Measurements from ENCODE around the gene NT5C3B. TPM values are rescaled to one million over a fixed set of nuclear protein-coding genes. Genes with fewer than 3 reads are reported as not detected.

NT5C3B gene
- total RNA-seq, 1 experiment from 2014 or later: 48.8 TPM

DNA sequence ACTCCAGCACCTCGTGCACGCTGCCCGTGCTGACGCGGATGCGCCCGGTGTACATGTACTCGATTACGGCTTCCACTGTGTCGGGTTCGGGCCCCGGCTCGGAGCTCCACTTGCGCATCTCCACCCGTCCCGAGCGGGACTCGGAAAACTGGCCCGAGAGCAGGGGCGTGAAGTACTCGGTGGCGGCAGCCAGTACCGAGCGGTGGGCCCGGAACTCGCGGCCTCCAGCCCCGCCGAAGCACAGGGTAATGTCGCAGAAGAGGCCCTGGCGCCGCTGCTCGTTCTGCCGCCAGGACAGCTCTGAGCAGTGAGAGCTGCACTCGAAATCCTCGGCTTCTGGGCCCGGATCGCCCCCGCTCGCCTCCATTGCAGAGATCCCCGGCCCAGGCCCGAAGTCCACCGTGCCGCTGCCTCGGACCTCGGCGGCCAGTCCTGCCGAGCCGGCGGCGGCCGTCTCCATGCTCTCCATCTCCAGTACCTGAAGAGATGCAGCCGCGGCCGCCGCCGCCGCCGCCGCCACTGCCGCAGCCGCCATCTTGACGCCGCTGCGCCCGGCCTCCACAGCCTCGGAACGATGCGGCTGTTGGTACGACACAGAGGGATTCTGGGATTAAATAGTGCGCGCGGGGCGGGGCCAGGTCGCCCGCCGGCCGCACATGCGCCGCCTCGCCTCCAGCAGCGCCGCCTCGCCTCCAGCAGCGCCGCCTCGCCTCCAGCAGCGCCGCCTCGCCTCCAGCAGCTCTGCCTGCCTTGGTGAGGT, 29.0 kb upstream of the NT5C3B start, which contains the start of gene KLHL11:
KLHL11 (minus strand) TSS at position 588 of the 760 bp plus-strand sequence; CDS start at position 535, 53 bp downstream.
- no TSS peak for BruUV-seq (replicated peaks)
- Histone ChIP-seq H3K36me3 (ENCODE audit: low read depth) (peaks cover 4% of the 10 kb centered on the region), H3K9me2 (ENCODE audit: insufficient read depth) (no peaks in the 10 kb centered on the region), H3K79me2 (ENCODE audit: low read depth) (peaks cover 51% of the 10 kb centered on the region), H2AFZ (peak within 1 kb of the TSS; percentile 98), H3K9me3 (ENCODE audit: insufficient read depth, low read depth) (no peaks in the 10 kb centered on the region), H3K27me3 (ENCODE audit: insufficient read depth, low read depth) (no peaks in the 10 kb centered on the region), H3K4me2 (peak within 1 kb of the TSS; percentile 98), H3F3A (ENCODE audit: insufficient read depth, low read depth) (peaks cover 31% of the 10 kb centered on the region; the same call in 1 of the 2 replicates), H3K4me3 (peak within 1 kb of the TSS; percentile 87), H4K20me1 (ENCODE audit: insufficient read depth) (peaks cover 29% of the 10 kb centered on the region), H3K27ac (peak within 1 kb of the TSS; percentile 44), H3K4me1 (replicated peaks; ENCODE audit: insufficient read depth) (peaks cover 16% of the 10 kb centered on the region)
- CTCF ChIA-PET: interaction anchor here (0.7 kb wide), 2 partner anchors 66 to 68 kb away, joined by 3 to 4 read pairs; no protein-coding TSS in a partner anchor
- DNase-seq: peak; percentile 66 to 84
- no peak for TF ChIP-seq EZH2 (IDR thresholded peaks at IDR 0.05; ENCODE audit: low read depth)
- TF ChIP-seq, protein P1, sequence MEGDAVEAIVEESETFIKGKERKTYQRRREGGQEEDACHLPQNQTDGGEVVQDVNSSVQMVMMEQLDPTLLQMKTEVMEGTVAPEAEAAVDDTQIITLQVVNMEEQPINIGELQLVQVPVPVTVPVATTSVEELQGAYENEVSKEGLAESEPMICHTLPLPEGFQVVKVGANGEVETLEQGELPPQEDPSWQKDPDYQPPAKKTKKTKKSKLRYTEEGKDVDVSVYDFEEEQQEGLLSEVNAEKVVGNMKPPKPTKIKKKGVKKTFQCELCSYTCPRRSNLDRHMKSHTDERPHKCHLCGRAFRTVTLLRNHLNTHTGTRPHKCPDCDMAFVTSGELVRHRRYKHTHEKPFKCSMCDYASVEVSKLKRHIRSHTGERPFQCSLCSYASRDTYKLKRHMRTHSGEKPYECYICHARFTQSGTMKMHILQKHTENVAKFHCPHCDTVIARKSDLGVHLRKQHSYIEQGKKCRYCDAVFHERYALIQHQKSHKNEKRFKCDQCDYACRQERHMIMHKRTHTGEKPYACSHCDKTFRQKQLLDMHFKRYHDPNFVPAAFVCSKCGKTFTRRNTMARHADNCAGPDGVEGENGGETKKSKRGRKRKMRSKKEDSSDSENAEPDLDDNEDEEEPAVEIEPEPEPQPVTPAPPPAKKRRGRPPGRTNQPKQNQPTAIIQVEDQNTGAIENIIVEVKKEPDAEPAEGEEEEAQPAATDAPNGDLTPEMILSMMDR (conservative IDR thresholded peaks at IDR 0.05): no peak
- POLR2A ChIA-PET (ENCODE audit: unreplicated experiment): interaction anchor here (0.6 kb wide), 3 partner anchors 14 to 248 kb away, joined by 3 to 6 read pairs (median 4); partner anchors contain the start of gene DHX58
- intact Hi-C loops (cut with micrococcal nuclease; ENCODE audit: unreplicated experiment): loop anchor here (10.0 kb wide), 1 partner anchor 130 kb away; the partner anchor contains the start of gene HAP1

DNA sequence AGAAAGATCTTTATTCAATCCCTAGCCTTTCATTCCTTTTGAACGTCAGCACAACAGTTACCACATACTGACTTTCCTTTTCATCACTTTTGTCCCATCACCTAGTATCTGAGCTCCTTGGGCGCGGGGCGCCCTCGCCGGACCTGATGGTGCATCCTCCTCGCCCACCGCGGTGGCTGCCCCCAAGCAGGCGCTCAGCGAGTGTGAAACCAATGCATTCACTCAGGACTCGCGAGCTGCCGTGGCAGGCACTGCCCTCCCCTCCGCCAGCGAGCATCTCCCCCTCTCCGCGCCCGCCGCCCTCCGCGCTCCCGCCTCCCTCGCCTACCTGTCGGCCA, 28.4 kb upstream of the NT5C3B start:
- peaks cover 16% of the 10 kb centered on the region for H3K4me1 ChIP-seq (replicated peaks; ENCODE audit: insufficient read depth)
- no peak for DNase-seq
- H3K36me3 ChIP-seq (ENCODE audit: low read depth): peaks cover 3% of the 10 kb centered on the region
- no peaks in the 10 kb centered on the region for H3K9me3 ChIP-seq (ENCODE audit: insufficient read depth, low read depth)
- H2AFZ ChIP-seq: peak overlapping the region; percentile 98
- intact Hi-C loops (cut with micrococcal nuclease; ENCODE audit: unreplicated experiment): loop anchor here (10.0 kb wide), 1 partner anchor 130 kb away; the partner anchor contains the start of gene HAP1
- TF ChIP-seq, protein P1 (conservative IDR thresholded peaks at IDR 0.05): no peak
- peak overlapping the region; percentile 98 for H3K4me2 ChIP-seq
- H4K20me1 ChIP-seq (ENCODE audit: insufficient read depth): peaks cover 34% of the 10 kb centered on the region
- peaks cover 56% of the 10 kb centered on the region for H3K79me2 ChIP-seq (ENCODE audit: low read depth)
- no TSS peak for BruUV-seq (replicated peaks)
- POLR2A ChIA-PET (ENCODE audit: unreplicated experiment): interaction anchor here (0.6 kb wide), 1 partner anchor 91 kb away, joined by 4 read pairs; no protein-coding TSS in a partner anchor
- H3K27ac ChIP-seq: peak overlapping the region; percentile 44
- no peaks in the 10 kb centered on the region for H3K27me3 ChIP-seq (ENCODE audit: insufficient read depth, low read depth)
- peak overlapping the region; percentile 87 for H3K4me3 ChIP-seq
- CTCF ChIA-PET: no interaction called here
- H3F3A ChIP-seq (ENCODE audit: insufficient read depth, low read depth): peaks cover 26% of the 10 kb centered on the region; the same call in 1 of the 2 replicates
- H3K9me2 ChIP-seq (ENCODE audit: insufficient read depth): no peaks in the 10 kb centered on the region

DNA sequence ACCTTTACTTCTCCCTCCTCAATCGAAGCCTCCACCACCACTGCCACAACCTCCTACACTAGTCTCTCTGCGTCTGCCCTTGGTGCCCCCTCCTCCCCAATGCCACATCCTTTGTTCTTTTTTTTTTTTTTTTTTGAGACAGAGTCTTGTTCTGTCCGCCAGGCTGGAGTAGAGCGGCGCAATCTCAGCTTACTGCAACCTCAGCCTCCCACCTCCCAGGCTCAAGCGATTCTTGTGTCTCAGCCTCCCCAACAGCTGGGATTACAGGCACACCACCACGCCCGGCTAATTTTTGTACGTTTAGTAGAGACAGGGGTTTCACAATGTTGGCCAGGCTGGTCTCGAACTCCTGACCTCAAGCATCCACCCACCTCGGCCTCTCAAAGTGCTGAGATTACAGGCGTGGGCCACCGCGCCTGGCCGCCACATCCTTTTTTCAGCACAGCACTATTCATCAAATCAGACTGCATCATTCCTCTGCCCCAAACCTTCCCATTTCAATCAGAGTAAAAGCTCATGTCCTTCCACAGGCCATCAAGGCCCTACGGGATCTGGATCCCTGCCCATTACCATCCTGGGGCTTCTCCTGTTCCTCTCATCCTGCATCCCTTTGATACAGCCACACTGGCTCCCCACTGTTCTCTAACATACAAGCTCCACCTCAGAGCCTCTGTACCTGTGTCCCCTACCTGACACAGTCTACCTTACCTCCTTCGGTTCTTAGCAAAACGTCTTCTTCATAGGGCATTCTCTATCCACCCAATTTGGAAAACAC, 27.2 kb upstream of the NT5C3B start:
- H3K27ac ChIP-seq: no peak overlapping the region
- ChIA-PET CTCF (no interaction called here), POLR2A (ENCODE audit: unreplicated experiment) (no interaction called here)
- H3K9me3 ChIP-seq (ENCODE audit: insufficient read depth, low read depth): no peaks in the 10 kb centered on the region
- intact Hi-C loops (cut with micrococcal nuclease; ENCODE audit: unreplicated experiment): loop anchor here (10.0 kb wide), 1 partner anchor 128 kb away; the partner anchor contains the start of gene HAP1
- H3K9me2 ChIP-seq (ENCODE audit: insufficient read depth): no peaks in the 10 kb centered on the region
- H3F3A ChIP-seq (ENCODE audit: insufficient read depth, low read depth): peaks cover 19% of the 10 kb centered on the region; the same call in 1 of the 2 replicates
- H2AFZ ChIP-seq: no peak overlapping the region
- TF ChIP-seq EZH2 (IDR thresholded peaks at IDR 0.05; ENCODE audit: low read depth): no peak
- TF ChIP-seq, protein P1 (conservative IDR thresholded peaks at IDR 0.05): no peak
- peak overlapping the region; percentile 87; the same call in 1 of the 2 replicates for H3K4me3 ChIP-seq
- no TSS peak for BruUV-seq (replicated peaks)
- peaks cover 43% of the 10 kb centered on the region for H4K20me1 ChIP-seq (ENCODE audit: insufficient read depth)
- H3K27me3 ChIP-seq (ENCODE audit: insufficient read depth, low read depth): no peaks in the 10 kb centered on the region
- no peak for DNase-seq
- H3K4me2 ChIP-seq: peak overlapping the region; percentile 98
- peaks cover 16% of the 10 kb centered on the region for H3K4me1 ChIP-seq (replicated peaks; ENCODE audit: insufficient read depth)
- H3K36me3 ChIP-seq (ENCODE audit: low read depth): no peaks in the 10 kb centered on the region
- H3K79me2 ChIP-seq (ENCODE audit: low read depth): peaks cover 65% of the 10 kb centered on the region
